Ovary (tissue), 9 donors: Measurements from ENCODE around the gene CRKL. TPM values are rescaled to one million over a fixed set of nuclear protein-coding genes. Genes with fewer than 3 reads are reported as not detected.

Source experiments
- DNase-seq, 5 donors: peaks; one replicate each; pipeline ENCODE4 v3.0.0-alpha.2; 2019 to 2020
- H3K27ac ChIP-seq, 2 donors: fragments of 200-600 bp; one replicate each; pipeline versions ENCODE4 v1.5.1 to v1.8.0; 2019 to 2022
- H3K27me3 ChIP-seq: fragments of 200-600 bp; one replicate; pipeline ENCODE4 v1.8.0; 2022
- H3K36me3 ChIP-seq: fragments of 200-600 bp; sonication (generic); one replicate; pipeline ENCODE4 v1.5.1; 2019
- H3K4me1 ChIP-seq: one replicate; pipeline ENCODE4 v1.8.1; 2013; ENCODE audit warnings: mild to moderate bottlenecking, moderate library complexity; ENCODE audit not compliant: insufficient read depth
- H3K4me3 ChIP-seq: fragments of 200-600 bp; sonication (generic); one replicate; pipeline ENCODE4 v1.5.1; 2017
- H3K9me3 ChIP-seq, 2 donors: fragments of 200-600 bp in 1 of 2; sonication (generic) in 1 of 2; one replicate each; pipeline versions ENCODE4 v1.5.1 to v1.8.1; 2013 to 2019; ENCODE audit warnings: mild to moderate bottlenecking in 1 of 2, moderate library complexity in 1 of 2
- EP300 ChIP-seq: sonication (generic); formaldehyde crosslinking; IDR thresholded peaks from one replicate; pipeline ENCODE4 v1.6.1; 2017; ENCODE audit warnings: antibody characterized with exemption
- POLR2A ChIP-seq: fragments of 450-650 bp; IDR thresholded peaks from one replicate; pipeline ENCODE4 v1.6.1; 2017; ENCODE audit warnings: antibody characterized with exemption, mild to moderate bottlenecking, moderate library complexity
- WGBS, 3 donors: extraction: QIAGEN DNeasy Blood & Tissue Kit in 1 of 3; methylation state at CpG; one replicate each; pipeline versions ENCODE4 v1.1.5 to v1.1.7; 2013 to 2017; 5-methylcytosine and 5-hydroxymethylcytosine counted together
- intact Hi-C, 4 donors: fragments of 100-400 bp; cut with DNase I; formaldehyde crosslinking; loops; one replicate each; pipeline versions ENCODE4 v1.11.0 to v1.15.1; 2022 to 2023
- polyA plus RNA-seq, 2 donors: library from polyadenylated mRNA; stranded (reverse); fragments of 200-250 nt in 1 of 2; fragments of 350-450 nt in 1 of 2; fragmentation: Illumina TruSeq in 1 of 2; extraction: RNeasy Lipid Tissue Mini Kit (QIAGEN cat#74804) in 1 of 2; gene quantifications; one replicate each; pipeline ENCODE4 v1.2.3, GENCODE V29; 2013 to 2014
- total RNA-seq, 7 donors: library from RNA; depleted of rRNA in 2 of 7; stranded (reverse); fragments of >200 nt in 2 of 7; fragmentation: NEBNext Ultra II Directional in 3 of 7; extraction: Animal tissue kit (Norgen Biotek cat#: 25700) in 3 of 7; gene quantifications; one replicate each; pipeline versions ENCODE4 v1.1.0 to v1.2.4, GENCODE V29; 2016 to 2023
- TF ChIP-seq, protein P1 (sequence below), 3 donors: fragments of 450-650 bp in 2 of 3; fragments of 200-600 bp in 1 of 3; IDR thresholded peaks; one replicate each; pipeline versions ENCODE4 v1.5.1 to v1.8.0; 2016 to 2022; ENCODE audit warnings: antibody characterized with exemption in 3 of 3, mild to moderate bottlenecking in 1 of 3
- donor health status: DM: no; HTN: no; CAD: no; lungs with moderate emphysema.
- donor health status: DM: no; HTN: no; CAD: no.
- donor health status: Bipolar disorder and iron deficiency.
- donor health status: DM: yes; HTN: yes; CAD: no.
- donor health status: DM: no; HTN: no; CAD: no.
- donor health status: DM: yes; HTN: yes; CAD: no.

The CRKL gene
- total and polyA plus RNA-seq, 9 donors, result 22.7 to 71.5 (median 51.5) TPM

DNA sequence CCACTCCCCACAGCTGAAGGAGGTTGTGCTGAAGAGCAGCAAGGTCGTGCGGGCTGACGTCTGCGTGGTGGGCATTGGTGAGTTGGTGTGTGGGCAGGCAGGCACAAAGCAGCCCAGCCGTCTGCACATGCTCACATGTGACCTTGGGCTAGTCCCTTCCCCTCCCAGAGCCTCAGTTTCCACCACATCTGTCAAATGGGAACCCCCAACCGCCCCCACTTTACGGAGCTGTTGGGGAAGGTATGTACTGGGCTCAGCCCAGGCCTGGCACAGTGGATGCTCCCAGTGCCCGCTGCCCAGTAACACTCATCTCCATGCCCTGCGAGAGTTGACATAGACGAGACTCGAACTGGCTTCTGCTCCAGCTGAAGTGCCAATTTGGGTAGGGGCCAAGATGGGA is 59.8 kb downstream of the CRKL start:
- H3K4me3 ChIP-seq, result no peak overlapping the region
- H3K36me3 ChIP-seq, result no peaks in the 10 kb centered on the region
- H3K27me3 ChIP-seq, result no peaks in the 10 kb centered on the region
- no peak for DNase-seq
- no peak overlapping the region for H3K27ac ChIP-seq
- WGBS, 3 donors, result 66 to 75% (median 70%) methylated on average over 11 of the region's 11 CpGs
- intact Hi-C loops, result no loop called here
- TF ChIP-seq, protein P1, sequence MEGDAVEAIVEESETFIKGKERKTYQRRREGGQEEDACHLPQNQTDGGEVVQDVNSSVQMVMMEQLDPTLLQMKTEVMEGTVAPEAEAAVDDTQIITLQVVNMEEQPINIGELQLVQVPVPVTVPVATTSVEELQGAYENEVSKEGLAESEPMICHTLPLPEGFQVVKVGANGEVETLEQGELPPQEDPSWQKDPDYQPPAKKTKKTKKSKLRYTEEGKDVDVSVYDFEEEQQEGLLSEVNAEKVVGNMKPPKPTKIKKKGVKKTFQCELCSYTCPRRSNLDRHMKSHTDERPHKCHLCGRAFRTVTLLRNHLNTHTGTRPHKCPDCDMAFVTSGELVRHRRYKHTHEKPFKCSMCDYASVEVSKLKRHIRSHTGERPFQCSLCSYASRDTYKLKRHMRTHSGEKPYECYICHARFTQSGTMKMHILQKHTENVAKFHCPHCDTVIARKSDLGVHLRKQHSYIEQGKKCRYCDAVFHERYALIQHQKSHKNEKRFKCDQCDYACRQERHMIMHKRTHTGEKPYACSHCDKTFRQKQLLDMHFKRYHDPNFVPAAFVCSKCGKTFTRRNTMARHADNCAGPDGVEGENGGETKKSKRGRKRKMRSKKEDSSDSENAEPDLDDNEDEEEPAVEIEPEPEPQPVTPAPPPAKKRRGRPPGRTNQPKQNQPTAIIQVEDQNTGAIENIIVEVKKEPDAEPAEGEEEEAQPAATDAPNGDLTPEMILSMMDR (IDR thresholded peaks at IDR 0.05), result no peak
- TF ChIP-seq EP300, result no peak
- no peaks in the 10 kb centered on the region for H3K9me3 ChIP-seq
- peaks cover 10% of the 10 kb centered on the region for H3K4me1 ChIP-seq

DNA sequence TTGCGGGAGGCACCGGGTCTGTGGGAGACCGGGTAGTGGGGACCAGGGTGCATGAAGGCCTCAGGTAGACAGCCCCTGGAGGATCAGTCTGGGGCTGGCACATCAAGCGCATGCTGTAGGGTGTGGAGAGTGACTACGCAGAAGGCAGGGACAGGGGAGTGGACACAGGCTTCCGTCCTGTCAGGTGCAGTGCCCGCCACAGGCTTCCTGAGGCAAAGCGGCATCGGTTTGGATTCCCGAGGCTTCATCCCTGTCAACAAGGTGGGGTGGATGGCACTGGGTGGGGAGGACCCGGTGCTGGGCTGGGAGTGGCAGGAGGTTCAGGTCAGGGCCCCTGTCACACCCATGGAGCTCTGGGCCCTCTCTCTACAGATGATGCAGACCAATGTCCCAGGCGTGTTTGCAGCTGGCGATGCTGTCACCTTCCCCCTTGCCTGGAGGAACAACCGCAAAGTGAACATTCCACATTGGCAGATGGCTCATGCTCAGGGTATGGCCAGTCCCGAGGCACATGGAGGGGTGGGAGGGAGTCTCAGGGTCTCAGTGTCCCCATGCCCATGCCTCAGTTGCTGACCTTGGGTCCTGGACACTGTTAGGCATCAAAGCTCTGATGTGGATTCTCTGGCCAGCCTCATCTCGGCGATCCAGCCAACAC is 60.4 kb downstream of the CRKL start:
- H3K9me3 ChIP-seq, result no peaks in the 10 kb centered on the region
- intact Hi-C loops, result no loop called here
- H3K27me3 ChIP-seq, result no peaks in the 10 kb centered on the region
- WGBS, 3 donors, result 84 to 89% (median 84%) methylated on average over 17 of the region's 17 CpGs
- DNase-seq, result no peak
- no peak overlapping the region for H3K4me3 ChIP-seq
- H3K36me3 ChIP-seq, result no peaks in the 10 kb centered on the region
- H3K27ac ChIP-seq, result no peak overlapping the region
- TF ChIP-seq, protein P1 (IDR thresholded peaks at IDR 0.05), result no peak
- TF ChIP-seq POLR2A (no peak), EP300 (no peak)
- H3K4me1 ChIP-seq, result peaks cover 10% of the 10 kb centered on the region

DNA sequence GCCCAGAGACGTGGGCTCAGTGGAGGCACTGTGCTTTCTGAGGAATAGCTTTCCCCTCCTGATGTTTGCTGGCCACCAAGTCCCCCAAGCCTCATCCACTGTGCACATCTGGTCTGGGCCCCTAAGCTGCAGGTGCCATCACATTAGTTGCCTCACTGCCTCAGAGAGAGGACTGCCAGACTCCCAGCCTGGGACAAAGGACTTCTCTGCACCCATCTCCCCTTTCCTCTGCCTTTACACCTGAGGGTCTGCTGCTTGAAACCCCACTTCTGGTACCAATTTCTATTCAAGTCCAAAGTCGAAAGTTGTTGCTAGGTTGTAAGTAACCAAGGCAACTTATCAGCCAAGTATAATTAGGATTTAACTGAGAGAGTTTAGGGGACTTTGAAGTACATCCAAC is 61.2 kb downstream of the CRKL start:
- 78 to 84% (median 80%) methylated on average over 2 of the region's 2 CpGs for WGBS, 3 donors
- Histone ChIP-seq H3K27ac (no peak overlapping the region), H3K4me1 (peaks cover 15% of the 10 kb centered on the region), H3K27me3 (no peaks in the 10 kb centered on the region), H3K4me3 (no peak overlapping the region), H3K36me3 (no peaks in the 10 kb centered on the region), H3K9me3 (no peaks in the 10 kb centered on the region)
- TF ChIP-seq POLR2A (no peak), EP300 (no peak)
- TF ChIP-seq, protein P1 (IDR thresholded peaks at IDR 0.05), result no peak
- DNase-seq, result no peak
- intact Hi-C loops, result no loop called here

DNA sequence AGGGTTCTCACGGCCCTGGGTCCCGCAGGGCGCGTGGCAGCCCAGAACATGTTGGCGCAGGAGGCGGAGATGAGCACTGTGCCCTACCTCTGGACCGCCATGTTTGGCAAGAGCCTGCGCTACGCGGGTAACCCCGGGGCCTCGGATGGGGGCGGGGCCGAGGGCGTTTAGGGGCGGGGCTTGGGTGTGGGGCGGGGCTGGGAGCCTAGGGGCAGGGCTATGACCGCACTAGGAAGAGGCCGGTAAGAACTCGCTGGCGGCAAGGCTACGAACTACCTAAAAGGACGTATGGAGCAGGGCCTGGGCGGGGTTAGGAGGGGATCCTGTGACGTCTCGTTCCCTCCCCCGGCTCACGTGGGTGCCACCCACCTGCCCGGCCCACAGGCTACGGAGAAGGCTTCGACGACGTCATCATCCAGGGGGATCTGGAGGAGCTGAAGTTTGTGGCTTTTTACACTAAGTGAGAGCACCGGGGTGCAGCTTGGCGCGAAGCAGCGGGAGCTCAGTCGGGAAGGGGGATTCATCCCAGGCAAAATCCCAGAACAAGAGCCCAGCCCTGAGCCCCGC is 62.1 kb downstream of the CRKL start:
- Histone ChIP-seq H3K4me1 (peaks cover 17% of the 10 kb centered on the region), H3K27ac (no peak overlapping the region), H3K27me3 (no peaks in the 10 kb centered on the region), H3K4me3 (peak overlapping the region; percentile 4), H3K36me3 (no peaks in the 10 kb centered on the region), H3K9me3 (no peaks in the 10 kb centered on the region)
- intact Hi-C loops, result no loop called here
- peak; percentile 57 to 76 (median 72) for DNase-seq
- WGBS, 3 donors, result 11 to 13% (median 13%) methylated on average over 37 to 39 of the region's 39 CpGs
- TF ChIP-seq POLR2A (no peak), EP300 (no peak)
- TF ChIP-seq, protein P1 (IDR thresholded peaks at IDR 0.05), result no peak
